Caco-2 (cell line): ENCODE measurements around the gene SDSL. TPM values are rescaled to one million over a fixed set of nuclear protein-coding genes. Genes with fewer than 3 reads are reported as not detected.

Experiments
- Bru-seq: library from RNA; stranded (reverse); fragments of 400-500 nt; gene quantifications from one replicate; lab custom pipeline; 2021; lab: Mats Ljungman, UMichigan
- BruChase-seq, 2 experiments: library from RNA; stranded (reverse); fragments of 400-500 nt; gene quantifications; one replicate each; lab custom pipeline; 2021; lab: Mats Ljungman, UMichigan
- BruUV-seq: library from RNA; stranded (reverse); fragments of 400-500 nt; replicated peaks from 2 replicates; lab custom pipeline; 2021; lab: Mats Ljungman, UMichigan
- CTCF ChIA-PET: fragments of 300-600 bp; sonication (Branson Sonifier 250); formaldehyde crosslinking; loops from one replicate; lab custom pipeline; 2022; ENCODE audit warnings: antibody characterized with exemption; lab: Charles Lee
- POLR2A ChIA-PET: fragments of 300-600 bp; sonication (Branson Sonifier 250); formaldehyde crosslinking; loops from one replicate; lab custom pipeline; 2022; ENCODE audit warnings: antibody characterized with exemption; lab: Charles Lee
- DNase-seq, 2 experiments: peaks; one replicate each; pipeline versions ENCODE4 v3.0.0 to v3.0.0-alpha.2; 2020 to 2022
- H3K27me3 ChIP-seq: replicated peaks from 2 replicates; pipeline ENCODE4 v1.6.0; 2011; ENCODE audit warnings: low read length; ENCODE audit not compliant: control insufficient read depth, insufficient read depth
- H3K36me3 ChIP-seq: 2 replicates; pipeline ENCODE4 v1.5.1; 2011; ENCODE audit warnings: low read length; ENCODE audit not compliant: control insufficient read depth, insufficient read depth
- H3K4me1 ChIP-seq: fragments of 250-450 bp; sonication (Bioruptor Pico); 2 replicates; pipeline ENCODE4 v1.5.1; 2020; ENCODE audit warnings: mild to moderate bottlenecking
- H3K4me3 ChIP-seq: 2 replicates; pipeline ENCODE4 v1.5.1; 2011; ENCODE audit warnings: low read depth, mild to moderate bottlenecking, control low read depth, low read length
- H3K9me3 ChIP-seq: fragments of 250-450 bp; sonication (Bioruptor Pico); 2 replicates; pipeline ENCODE4 v1.5.1; 2020; ENCODE audit warnings: mild to moderate bottlenecking, moderate library complexity
- H3K27ac Mint-ChIP-seq: one replicate; pipeline ENCODE4 v1.8.0; 2022; ENCODE audit warnings: mixed read lengths; ENCODE audit not compliant: unreplicated experiment
- H3K27me3 Mint-ChIP-seq: one replicate; pipeline ENCODE4 v1.8.0; 2022; ENCODE audit warnings: mixed read lengths; ENCODE audit not compliant: insufficient read depth, unreplicated experiment
- H3K36me3 Mint-ChIP-seq: one replicate; pipeline ENCODE4 v1.8.0; 2022; ENCODE audit warnings: mild to moderate bottlenecking, mixed read lengths; ENCODE audit not compliant: insufficient read depth, unreplicated experiment
- H3K4me1 Mint-ChIP-seq: one replicate; pipeline ENCODE4 v1.8.0; 2022; ENCODE audit warnings: low read depth, mixed read lengths; ENCODE audit not compliant: unreplicated experiment
- H3K4me3 Mint-ChIP-seq: one replicate; pipeline ENCODE4 v1.8.0; 2022; ENCODE audit warnings: mild to moderate bottlenecking, moderate library complexity, mixed read lengths; ENCODE audit not compliant: unreplicated experiment
- H3K9me3 Mint-ChIP-seq: one replicate; pipeline ENCODE4 v1.8.0; 2022; ENCODE audit warnings: mixed read lengths; ENCODE audit not compliant: unreplicated experiment
- intact Hi-C: fragments of 100-400 bp; cut with micrococcal nuclease; formaldehyde crosslinking; loops from one replicate; pipeline ENCODE4 v1.10.0; 2022; ENCODE audit not compliant: unreplicated experiment
- long read RNA-seq: library from polyadenylated mRNA; stranded (forward); transcript quantifications from one replicate; pipeline ENCODE4 v2.0.0, GENCODE V29; 2022
- total RNA-seq: library from RNA; stranded (reverse); gene quantifications from 2 replicates; pipeline ENCODE4 v1.2.3, GENCODE V29; 2022
- TF ChIP-seq, protein P1 (sequence below), 2 experiments: fragments of 200-600 bp in 1 of 2; IDR thresholded peaks; 1 replicate in 1 of 2; 2 replicates in 1 of 2; pipeline versions ENCODE4 v1.5.1 to v1.8.0; 2011 to 2022; ENCODE audit warnings: antibody characterized with exemption in 1 of 2, control low read depth in 1 of 2, inconsistent platforms in 1 of 2, low read depth in 1 of 2, low read length in 1 of 2, mild to moderate bottlenecking in 1 of 2, moderate library complexity in 1 of 2; ENCODE audit not compliant: insufficient read depth in 1 of 2, severe bottlenecking in 1 of 2, unreplicated experiment in 1 of 2

Gene SDSL, protein sequence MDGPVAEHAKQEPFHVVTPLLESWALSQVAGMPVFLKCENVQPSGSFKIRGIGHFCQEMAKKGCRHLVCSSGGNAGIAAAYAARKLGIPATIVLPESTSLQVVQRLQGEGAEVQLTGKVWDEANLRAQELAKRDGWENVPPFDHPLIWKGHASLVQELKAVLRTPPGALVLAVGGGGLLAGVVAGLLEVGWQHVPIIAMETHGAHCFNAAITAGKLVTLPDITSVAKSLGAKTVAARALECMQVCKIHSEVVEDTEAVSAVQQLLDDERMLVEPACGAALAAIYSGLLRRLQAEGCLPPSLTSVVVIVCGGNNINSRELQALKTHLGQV
- 4.0 and 4.5 TPM in 2 replicates for total RNA-seq
- Bru-seq, nascent RNA = percentile 36 among the genes with signal in this experiment
- percentile 31 among the genes with signal in this experiment for BruChase-seq, experiment 1, labeled RNA remaining after a 2-hour chase
- percentile 34 among the genes with signal in this experiment for BruChase-seq, experiment 2, labeled RNA remaining after a 6-hour chase
- long read RNA-seq, transcript SDSL-202 (8 exons, 1,449 nt) = major isoform, 15 of 18 reads
- long read RNA-seq, partial matches to known transcripts = 1 of 18 reads
- long read RNA-seq, other reads (novel, unspliced or antisense) = 2 of 18 reads

DNA sequence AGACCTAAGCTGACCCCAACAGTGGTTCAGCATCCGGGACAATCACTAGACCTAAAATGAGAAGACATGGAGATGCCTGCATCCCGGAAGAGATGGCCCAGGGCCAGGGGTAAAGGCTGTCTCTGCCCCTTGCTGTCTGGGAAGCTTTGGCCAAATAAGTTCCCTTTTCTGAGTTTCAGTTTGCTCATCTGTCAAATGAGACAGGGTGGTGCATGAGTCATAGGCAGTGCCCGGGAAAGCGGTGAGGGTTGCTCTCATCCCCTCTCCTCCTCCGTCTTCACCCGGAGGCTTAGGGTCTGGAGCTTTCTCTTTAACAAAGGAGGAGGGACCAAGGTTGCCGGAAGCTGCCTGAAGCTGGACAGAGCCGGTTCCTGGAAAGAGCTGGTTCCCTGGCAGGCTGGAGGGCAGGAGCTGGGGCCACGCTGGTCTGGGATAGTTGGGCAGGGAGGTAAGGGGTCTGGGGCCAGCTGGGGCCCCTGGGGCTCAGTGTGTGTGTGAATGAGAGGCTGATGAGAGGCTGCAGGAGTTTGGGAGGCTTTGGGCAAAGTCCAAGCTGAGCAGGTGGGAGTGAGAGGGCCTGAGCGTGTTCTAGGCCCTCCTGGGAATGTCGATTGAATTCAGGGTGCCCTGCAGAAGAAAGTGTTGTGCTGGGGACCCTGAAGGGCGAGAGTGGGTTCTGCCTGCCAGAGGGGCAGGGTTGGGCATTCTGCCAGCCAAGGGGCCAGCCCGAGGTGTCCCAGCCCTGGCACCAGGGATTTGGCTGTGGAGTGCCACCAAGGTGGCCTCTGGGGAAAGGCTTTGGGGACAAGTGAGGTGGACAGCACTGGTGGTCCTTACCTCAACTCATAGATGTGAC, at the start of gene SDSL:
SDSL (plus strand) TSS at position 351 of the 856 bp plus-strand sequence. CDS start 5,603 bp downstream, outside the sequence.
- Histone ChIP-seq H3K4me1 (peaks cover 27% of the 10 kb centered on the region), H3K36me3 (no peaks in the 10 kb centered on the region), H3K9me3 (no peaks in the 10 kb centered on the region), H3K27me3 (no peaks in the 10 kb centered on the region), H3K4me3 (peak within 1 kb of the TSS; percentile 33)
- H3K4me3 Mint-ChIP-seq = peak within 1 kb of the TSS; percentile 84
- intact Hi-C loops = loop anchor here (2.0 kb wide), 1 partner anchor 109 kb away; no protein-coding TSS in a partner anchor
- peak; percentile 49 to 66 for DNase-seq
- ChIA-PET POLR2A (no interaction called here), CTCF (interaction anchor here (0.6 to 1.1 kb wide), 4 partner anchors 18 to 441 kb away, joined by 3 to 4 read pairs (median 4); no protein-coding TSS in a partner anchor)
- peak within 1 kb of the TSS; percentile 75 for H3K27ac Mint-ChIP-seq
- no peaks in the 10 kb centered on the region for H3K36me3 Mint-ChIP-seq
- H3K27me3 Mint-ChIP-seq = no peaks in the 10 kb centered on the region
- no peaks in the 10 kb centered on the region for H3K9me3 Mint-ChIP-seq
- TF ChIP-seq, protein P1, sequence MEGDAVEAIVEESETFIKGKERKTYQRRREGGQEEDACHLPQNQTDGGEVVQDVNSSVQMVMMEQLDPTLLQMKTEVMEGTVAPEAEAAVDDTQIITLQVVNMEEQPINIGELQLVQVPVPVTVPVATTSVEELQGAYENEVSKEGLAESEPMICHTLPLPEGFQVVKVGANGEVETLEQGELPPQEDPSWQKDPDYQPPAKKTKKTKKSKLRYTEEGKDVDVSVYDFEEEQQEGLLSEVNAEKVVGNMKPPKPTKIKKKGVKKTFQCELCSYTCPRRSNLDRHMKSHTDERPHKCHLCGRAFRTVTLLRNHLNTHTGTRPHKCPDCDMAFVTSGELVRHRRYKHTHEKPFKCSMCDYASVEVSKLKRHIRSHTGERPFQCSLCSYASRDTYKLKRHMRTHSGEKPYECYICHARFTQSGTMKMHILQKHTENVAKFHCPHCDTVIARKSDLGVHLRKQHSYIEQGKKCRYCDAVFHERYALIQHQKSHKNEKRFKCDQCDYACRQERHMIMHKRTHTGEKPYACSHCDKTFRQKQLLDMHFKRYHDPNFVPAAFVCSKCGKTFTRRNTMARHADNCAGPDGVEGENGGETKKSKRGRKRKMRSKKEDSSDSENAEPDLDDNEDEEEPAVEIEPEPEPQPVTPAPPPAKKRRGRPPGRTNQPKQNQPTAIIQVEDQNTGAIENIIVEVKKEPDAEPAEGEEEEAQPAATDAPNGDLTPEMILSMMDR (IDR thresholded peaks at IDR 0.05; ENCODE audit: insufficient read depth in 1 of 2, low read depth in 1 of 2, low read length in 1 of 2, severe bottlenecking in 1 of 2, unreplicated experiment in 1 of 2) = no peak
- BruUV-seq = TSS peak; percentile 22
- peaks cover 7% of the 10 kb centered on the region for H3K4me1 Mint-ChIP-seq

DNA sequence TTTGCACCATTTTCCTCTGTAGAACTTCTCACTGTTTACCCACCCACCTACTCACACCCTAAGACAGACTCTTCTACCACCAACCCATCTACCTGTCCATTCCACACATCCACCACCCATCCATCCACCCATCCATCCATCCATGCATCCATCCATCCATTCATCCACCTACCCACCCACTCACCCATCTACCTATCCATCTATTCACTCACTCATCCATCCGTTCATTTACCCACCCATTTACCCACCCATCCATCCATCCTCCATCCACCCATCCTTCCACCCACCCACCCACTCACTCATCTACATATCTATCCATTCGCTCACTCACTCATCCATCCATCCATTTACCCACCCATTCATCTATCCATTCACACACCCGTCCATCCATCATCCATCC, 48.7 kb upstream of the SDSL start:
- intact Hi-C loops = no loop called here
- TF ChIP-seq, protein P1 (IDR thresholded peaks at IDR 0.05; ENCODE audit: insufficient read depth in 1 of 2, low read depth in 1 of 2, low read length in 1 of 2, severe bottlenecking in 1 of 2, unreplicated experiment in 1 of 2) = no peak
- Mint-ChIP-seq H3K27ac (no peak overlapping the region), H3K36me3 (peaks cover 20% of the 10 kb centered on the region), H3K27me3 (no peaks in the 10 kb centered on the region), H3K4me3 (no peak overlapping the region), H3K4me1 (no peaks in the 10 kb centered on the region), H3K9me3 (no peaks in the 10 kb centered on the region)
- H3K27me3 ChIP-seq = no peaks in the 10 kb centered on the region
- no TSS peak for BruUV-seq
- H3K4me1 ChIP-seq = no peaks in the 10 kb centered on the region
- ChIA-PET POLR2A (no interaction called here), CTCF (no interaction called here)
- H3K4me3 ChIP-seq = no peak overlapping the region
- peaks cover 2% of the 10 kb centered on the region for H3K36me3 ChIP-seq
- no peaks in the 10 kb centered on the region for H3K9me3 ChIP-seq
- no peak for DNase-seq

DNA sequence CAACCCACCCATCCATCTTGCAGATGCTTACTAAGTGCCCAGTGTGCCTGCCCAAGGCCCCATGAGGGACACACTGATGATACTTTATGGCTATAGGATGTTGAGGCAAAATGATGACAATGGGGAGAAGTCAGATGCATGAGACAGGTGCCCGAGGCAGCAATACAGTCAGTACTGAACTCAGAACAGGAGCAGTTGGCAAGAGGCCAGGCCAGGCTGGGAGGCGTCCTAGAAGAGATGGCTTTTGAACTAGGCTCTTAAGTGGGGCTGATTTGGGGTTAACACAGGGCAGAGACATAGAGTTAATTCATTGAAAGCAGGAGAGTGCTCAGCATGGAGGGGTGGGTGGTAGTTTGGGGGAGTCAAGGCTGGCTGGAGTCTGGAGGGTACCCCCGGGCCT, 48.2 kb upstream of the SDSL start:
- Mint-ChIP-seq H3K27ac (no peak overlapping the region), H3K9me3 (no peaks in the 10 kb centered on the region), H3K27me3 (no peaks in the 10 kb centered on the region), H3K36me3 (peaks cover 20% of the 10 kb centered on the region), H3K4me1 (no peaks in the 10 kb centered on the region), H3K4me3 (no peak overlapping the region)
- peaks cover 2% of the 10 kb centered on the region for H3K36me3 ChIP-seq
- no peaks in the 10 kb centered on the region for H3K27me3 ChIP-seq
- no peaks in the 10 kb centered on the region for H3K9me3 ChIP-seq
- no TSS peak for BruUV-seq
- TF ChIP-seq, protein P1 (IDR thresholded peaks at IDR 0.05; ENCODE audit: insufficient read depth in 1 of 2, low read depth in 1 of 2, low read length in 1 of 2, severe bottlenecking in 1 of 2, unreplicated experiment in 1 of 2) = no peak
- ChIA-PET CTCF (no interaction called here), POLR2A (no interaction called here)
- intact Hi-C loops = no loop called here
- DNase-seq = no peak
- no peak overlapping the region for H3K4me3 ChIP-seq
- no peaks in the 10 kb centered on the region for H3K4me1 ChIP-seq
